Keratinocyte (primary cell): ENCODE data around the gene STK32C.

Experiments
- CTCF ChIP-seq, 3 experiments: IDR thresholded peaks in 1 of 3; conservative IDR thresholded peaks in 1 of 3; optimal IDR thresholded peaks in 1 of 3; 2 replicates in 2 of 3; 3 replicates in 1 of 3; pipeline versions ENCODE3 to v1.5.1; 2011; ENCODE audit warnings: low read length in 3 of 3, mild to moderate bottlenecking in 3 of 3, moderate library complexity in 2 of 3, control low read depth in 1 of 3, inconsistent platforms in 1 of 3; ENCODE audit not compliant: insufficient read depth in 2 of 3; ENCODE audit errors: extremely low read depth in 1 of 3
- EZH2 ChIP-seq: IDR thresholded peaks from one replicate; pipeline ENCODE4 v1.6.1; 2012; ENCODE audit warnings: inconsistent platforms, mild to moderate bottlenecking, low read length, moderate library complexity

- TF ChIP-seq CTCF (optimal IDR thresholded peaks at IDR 0.05 in 1 of 3, IDR thresholded peaks at IDR 0.05 in 1 of 3, conservative IDR thresholded peaks at IDR 0.05 in 1 of 3; ENCODE audit: extremely low read depth in 1 of 3, insufficient read depth in 2 of 3, low read length in 3 of 3) (no peak), EZH2 (no peak)
These were observed at the start of gene STK32C for GRCh38 chr10:132307823-132308586.
